NCI-H82 (cell line): ENCODE measurements around the gene ZNF362.
A peak's percentile ranks its signal among the peaks of the same experiment; 100 is the strongest.

Experiments
- DNase-seq: peaks from one replicate; lab custom pipeline; 2025; lab: John Stamatoyannopoulos, UW

ZNF362 gene

DNA sequence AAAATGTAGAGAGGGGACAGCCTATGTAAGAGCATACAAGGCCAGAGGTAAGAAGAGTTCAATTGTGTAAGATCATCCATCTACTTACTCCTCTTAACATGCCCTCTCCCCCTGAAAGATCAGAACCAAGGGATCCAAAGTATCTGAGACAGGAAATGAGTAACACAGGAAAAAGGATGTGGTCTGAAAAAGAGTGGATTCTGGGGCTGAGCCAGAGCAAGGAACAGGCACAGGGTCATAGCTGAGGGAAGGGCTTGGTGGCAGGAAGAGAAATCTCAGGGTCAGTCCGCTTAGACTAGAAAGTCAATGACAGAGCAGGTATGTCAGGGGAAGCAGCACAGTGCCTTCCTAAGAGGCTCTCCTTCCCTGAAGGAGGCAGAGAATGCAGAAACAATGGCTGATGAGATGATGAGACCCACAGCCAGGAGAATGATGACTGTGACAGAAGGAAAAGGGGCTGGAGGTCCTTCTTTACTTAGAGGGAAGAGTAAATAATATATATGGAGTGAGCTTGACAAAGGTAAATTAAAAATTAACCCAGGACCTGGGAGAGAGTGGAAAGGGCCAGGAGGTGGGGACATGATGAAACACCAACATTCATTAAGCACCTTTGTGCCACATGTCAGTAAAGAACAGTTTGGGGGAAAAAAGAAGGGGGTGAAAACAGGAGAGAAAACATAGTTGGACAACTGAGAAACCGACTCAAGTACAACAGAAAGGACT lies 90.8 kb downstream of the ZNF362 start:
- DNase-seq, result no peak

DNA sequence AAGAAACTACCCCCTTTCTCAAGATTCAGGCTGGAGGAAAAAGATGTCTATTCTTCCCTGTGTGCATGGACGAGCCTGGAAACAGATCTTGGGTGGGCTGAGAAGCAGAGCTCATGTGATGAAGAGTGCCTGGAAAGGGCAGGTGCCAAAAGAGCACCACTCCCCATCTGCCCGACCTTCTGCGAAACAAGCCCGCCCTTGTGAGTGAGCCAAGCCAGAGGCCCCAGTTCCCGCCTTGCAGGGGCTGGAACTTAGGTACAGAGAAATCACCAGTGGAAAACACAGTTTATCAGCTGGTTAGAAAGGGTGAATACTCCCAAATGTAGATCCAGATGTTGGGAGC lies 91.3 kb downstream of the ZNF362 start:
- peak; percentile 60 for DNase-seq

DNA sequence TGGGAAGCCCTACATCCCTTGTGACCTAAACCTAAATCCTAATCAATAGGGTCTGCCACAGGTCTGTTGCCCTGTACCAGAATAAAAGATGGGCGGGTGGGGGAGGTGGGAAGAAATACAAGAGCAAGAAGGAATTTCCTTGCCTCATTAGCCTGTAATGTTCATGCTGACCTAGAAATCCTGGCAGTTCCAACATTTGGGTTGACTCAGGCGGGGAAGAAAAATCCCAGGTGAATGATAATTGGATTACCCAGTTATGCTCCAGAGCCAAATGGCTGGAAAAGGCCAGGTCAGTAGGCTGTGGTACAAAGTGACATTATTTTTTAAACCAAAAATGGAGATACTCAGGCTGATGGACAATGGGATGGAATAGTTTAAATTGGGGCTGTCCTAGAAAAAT lies 91.9 kb downstream of the ZNF362 start:
- DNase-seq, result peak; percentile 71

DNA sequence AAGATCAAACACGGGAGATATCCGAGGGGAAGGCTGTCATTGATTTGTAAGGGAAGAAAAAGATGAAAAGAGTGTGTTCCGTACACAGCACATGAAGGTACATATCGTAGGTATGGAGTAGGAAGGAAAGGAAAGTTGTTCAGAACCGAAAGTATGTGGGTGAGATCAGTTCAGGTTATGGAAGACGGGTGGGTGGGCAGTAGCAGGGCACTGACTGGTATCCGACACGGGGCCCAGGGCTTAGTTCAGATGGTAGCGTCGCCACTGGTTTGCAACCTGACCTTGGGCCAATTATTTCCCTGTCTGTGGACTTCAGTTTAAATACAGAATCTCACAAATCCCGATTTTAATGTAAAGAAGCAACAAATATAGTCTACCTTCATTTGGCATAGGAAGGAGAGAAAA lies 92.4 kb downstream of the ZNF362 start:
- DNase-seq, result peak; percentile 71

DNA sequence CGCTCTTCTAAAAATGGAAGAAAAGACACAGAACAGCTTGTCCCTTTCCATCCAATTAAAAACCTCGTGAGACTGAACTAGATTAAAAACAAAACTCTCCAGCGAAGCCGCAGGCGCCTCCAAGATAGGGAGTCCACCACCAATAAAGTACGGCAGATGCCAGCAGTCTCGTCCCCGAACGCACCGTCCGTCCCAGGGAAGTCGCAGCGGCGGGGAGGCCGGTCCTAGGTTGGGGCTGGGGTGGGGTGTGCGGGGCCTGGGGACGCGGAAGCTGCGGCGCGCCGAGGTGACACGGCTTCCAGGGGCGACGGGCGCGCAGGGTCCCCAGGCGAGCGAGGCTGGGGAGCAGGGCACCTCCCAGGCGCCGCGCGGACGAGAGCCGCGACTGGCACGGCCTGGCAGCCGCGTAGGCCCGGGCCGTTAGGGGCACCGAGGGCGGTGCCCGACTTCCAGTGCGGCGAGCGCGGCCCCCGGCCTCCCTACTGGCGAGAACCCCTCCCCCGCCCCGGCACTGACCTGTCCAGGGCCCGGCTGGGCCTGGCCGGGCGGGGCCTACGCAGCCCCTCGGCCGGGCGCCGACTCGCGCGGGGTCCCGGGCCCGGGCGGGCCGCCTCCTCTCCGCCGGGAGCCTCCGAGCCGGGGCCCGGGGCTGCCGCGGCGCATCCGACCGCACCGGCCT lies 92.9 kb downstream of the ZNF362 start:
- peak; percentile 56 for DNase-seq

DNA sequence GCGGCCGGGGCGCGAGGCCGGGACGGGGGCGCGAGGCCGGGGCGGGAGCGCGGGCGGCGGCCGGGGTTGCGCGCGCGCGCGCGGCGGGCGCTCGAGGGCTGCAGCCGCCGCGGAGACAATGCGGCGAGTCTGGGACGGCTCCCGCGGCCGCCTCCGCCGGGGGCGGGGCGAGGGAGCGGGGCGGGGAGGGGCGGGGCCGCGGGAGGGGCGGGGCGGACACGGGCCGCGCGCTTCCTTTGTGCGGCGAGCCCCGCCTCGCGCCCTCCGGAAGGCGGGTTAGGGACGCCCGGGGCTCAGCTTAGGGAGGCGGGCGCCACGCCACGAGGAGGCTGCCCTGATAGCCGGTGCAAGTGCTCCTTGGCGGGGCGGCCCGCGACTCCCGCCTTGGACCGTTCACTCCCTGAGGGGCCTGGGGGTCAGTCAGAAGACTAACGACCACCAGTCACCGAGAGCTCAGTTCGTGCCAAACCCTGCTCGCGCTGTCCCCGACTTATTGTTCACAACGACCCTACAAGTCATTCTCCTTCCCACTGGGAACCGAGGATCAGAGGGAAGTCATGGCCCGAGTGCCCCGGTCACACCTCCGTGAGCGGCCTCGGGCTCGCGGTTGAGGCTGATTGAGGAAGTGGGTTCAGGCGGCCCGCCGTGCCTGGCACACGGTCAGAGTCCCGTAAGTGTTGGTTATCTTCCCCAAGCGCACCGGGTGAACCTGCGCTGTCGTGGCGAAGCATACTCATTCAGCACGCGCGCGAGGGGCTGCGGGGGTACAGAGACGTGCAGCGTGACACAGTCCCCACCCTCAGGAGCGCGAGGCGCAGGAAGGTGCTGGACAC lies 93.7 kb downstream of the ZNF362 start:
- peak; percentile 94 for DNase-seq
